MCF 10A (cell line): ENCODE data around the gene ADAMTS2. TPM values are rescaled to one million over a fixed set of nuclear protein-coding genes. Genes with fewer than 3 reads are reported as not detected.

ENCODE experiments used
- BruUV-seq: library from RNA; stranded (reverse); fragments of 400-500 nt; replicated peaks from 2 replicates; lab custom pipeline; 2021; lab: Mats Ljungman, UMichigan
- CTCF ChIA-PET: fragments of 300-600 bp; sonication (Branson Sonifier 250); formaldehyde crosslinking; extraction: SDS; loops from one replicate; lab custom pipeline; 2021; ENCODE audit warnings: antibody characterized with exemption, inconsistent platforms; lab: Yijun Ruan, JAX
- POLR2A ChIA-PET: fragments of 300-600, 350-650 bp; sonication (Branson Sonifier 250); formaldehyde crosslinking; extraction: SDS; loops from one replicate; lab custom pipeline; 2020; ENCODE audit warnings: antibody characterized with exemption, inconsistent platforms; lab: Yijun Ruan, JAX
- DNase-seq: peaks from one replicate; pipeline ENCODE4 v3.0.0-alpha.2; 2018; ENCODE audit not compliant: unreplicated experiment
- H3K27ac Mint-ChIP-seq: one replicate; pipeline ENCODE4 v1.8.0; 2022; ENCODE audit warnings: mild to moderate bottlenecking, low read depth, mixed read lengths; ENCODE audit not compliant: unreplicated experiment
- H3K27me3 Mint-ChIP-seq: one replicate; pipeline ENCODE4 v1.8.0; 2022; ENCODE audit warnings: mixed read lengths; ENCODE audit not compliant: insufficient read depth, unreplicated experiment
- H3K36me3 Mint-ChIP-seq: one replicate; pipeline ENCODE4 v1.8.0; 2022; ENCODE audit warnings: mild to moderate bottlenecking, moderate library complexity, mixed read lengths; ENCODE audit not compliant: insufficient read depth, unreplicated experiment
- H3K4me1 Mint-ChIP-seq: one replicate; pipeline ENCODE4 v1.8.0; 2022; ENCODE audit warnings: mixed read lengths; ENCODE audit not compliant: insufficient read depth, unreplicated experiment
- H3K4me3 Mint-ChIP-seq: one replicate; pipeline ENCODE4 v1.8.0; 2022; ENCODE audit warnings: mild to moderate bottlenecking, moderate library complexity, mixed read lengths; ENCODE audit not compliant: unreplicated experiment
- H3K9me3 Mint-ChIP-seq: one replicate; pipeline ENCODE4 v1.8.0; 2022; ENCODE audit warnings: mixed read lengths; ENCODE audit not compliant: unreplicated experiment
- CTCF ChIP-seq: fragments of 200-600 bp; IDR thresholded peaks from one replicate; pipeline ENCODE4 v1.8.0; 2022; ENCODE audit warnings: antibody characterized with exemption, mild to moderate bottlenecking; ENCODE audit not compliant: unreplicated experiment
- intact Hi-C: fragments of 100-400 bp; cut with micrococcal nuclease; formaldehyde crosslinking; loops from 2 replicates; pipeline ENCODE4 v1.14.1; 2022
- total RNA-seq: library from RNA; stranded (reverse); gene quantifications from 2 replicates; pipeline ENCODE4 v1.2.3, GENCODE V29; 2022

The ADAMTS2 gene
- total RNA-seq, 1 experiment from 2014 or later = not detected

- intact Hi-C loops = no loop called here
- DNase-seq = no peak
- Mint-ChIP-seq H3K4me1 (no peaks in the 10 kb centered on the region), H3K4me3 (no peak overlapping the region), H3K27ac (no peak overlapping the region), H3K36me3 (no peaks in the 10 kb centered on the region), H3K27me3 (no peaks in the 10 kb centered on the region), H3K9me3 (no peaks in the 10 kb centered on the region)
- TF ChIP-seq CTCF = no peak
- CTCF ChIA-PET = no interaction called here
- no TSS peak for BruUV-seq
- POLR2A ChIA-PET = no interaction called here
Observed at GRCh38 chr5:179346401-179346800, 1.1 kb upstream of the ADAMTS2 start.

- ChIA-PET CTCF (no interaction called here), POLR2A (no interaction called here)
- Mint-ChIP-seq H3K4me3 (no peak overlapping the region), H3K27me3 (no peaks in the 10 kb centered on the region), H3K4me1 (no peaks in the 10 kb centered on the region), H3K9me3 (no peaks in the 10 kb centered on the region), H3K27ac (no peak overlapping the region), H3K36me3 (no peaks in the 10 kb centered on the region)
- BruUV-seq = no TSS peak
- no peak for DNase-seq
- TF ChIP-seq CTCF = no peak
- intact Hi-C loops = no loop called here
Observed at GRCh38 chr5:179345183-179345432, 153 bp downstream of the ADAMTS2 start.

- ChIA-PET CTCF (no interaction called here), POLR2A (no interaction called here)
Observed at GRCh38 chr5:179344431-179345182, 654 bp downstream of the ADAMTS2 start.

More at GRCh38 chr5:179344431-179345182, 654 bp downstream of the ADAMTS2 start:
- no peak for DNase-seq
- no peaks in the 10 kb centered on the region for H3K36me3 Mint-ChIP-seq
- no TSS peak for BruUV-seq
- no peaks in the 10 kb centered on the region for H3K4me1 Mint-ChIP-seq
- H3K9me3 Mint-ChIP-seq = no peaks in the 10 kb centered on the region
- no peak overlapping the region for H3K27ac Mint-ChIP-seq
- no peak overlapping the region for H3K4me3 Mint-ChIP-seq
- intact Hi-C loops = no loop called here
- TF ChIP-seq CTCF = no peak
- H3K27me3 Mint-ChIP-seq = no peaks in the 10 kb centered on the region
